Mesodermal cell (in vitro differentiated cells): ENCODE measurements around the gene TBX2.

Experiments used
- H3K27ac ChIP-seq: 2 replicates; pipeline ENCODE4 v1.7.0; 2013; ENCODE audit warnings: mild to moderate bottlenecking, low read depth, low read length, moderate library complexity; ENCODE audit not compliant: severe bottlenecking
- H3K36me3 ChIP-seq: 2 replicates; pipeline ENCODE4 v1.7.1; 2013; ENCODE audit warnings: mild to moderate bottlenecking, low read length, moderate library complexity; ENCODE audit not compliant: control insufficient read depth, insufficient read depth
- H3K4me1 ChIP-seq: one replicate; pipeline ENCODE4 v1.7.1; 2013; ENCODE audit warnings: mild to moderate bottlenecking, low read length; ENCODE audit not compliant: insufficient read depth, control insufficient read depth, poor library complexity, severe bottlenecking
- H3K4me3 ChIP-seq: 2 replicates; pipeline ENCODE4 v1.7.0; 2013; ENCODE audit warnings: low read length, control low read depth, mild to moderate bottlenecking; ENCODE audit not compliant: insufficient read depth, poor library complexity, severe bottlenecking; ENCODE audit errors: extremely low read depth
- H3K9me3 ChIP-seq: 2 replicates; pipeline ENCODE4 v1.7.1; 2013; ENCODE audit warnings: mild to moderate bottlenecking, low read length, moderate library complexity; ENCODE audit not compliant: control insufficient read depth
- whole genome bisulfite sequencing, 2 experiments: methylation state at CpG; one replicate each; pipeline ENCODE4 v1.1.5; 2013; ENCODE audit warnings: missing lambda C conversion rate in 2 of 2; ENCODE audit not compliant: insufficient coverage in 2 of 2; 5-methylcytosine and 5-hydroxymethylcytosine counted together

TBX2 gene

DNA sequence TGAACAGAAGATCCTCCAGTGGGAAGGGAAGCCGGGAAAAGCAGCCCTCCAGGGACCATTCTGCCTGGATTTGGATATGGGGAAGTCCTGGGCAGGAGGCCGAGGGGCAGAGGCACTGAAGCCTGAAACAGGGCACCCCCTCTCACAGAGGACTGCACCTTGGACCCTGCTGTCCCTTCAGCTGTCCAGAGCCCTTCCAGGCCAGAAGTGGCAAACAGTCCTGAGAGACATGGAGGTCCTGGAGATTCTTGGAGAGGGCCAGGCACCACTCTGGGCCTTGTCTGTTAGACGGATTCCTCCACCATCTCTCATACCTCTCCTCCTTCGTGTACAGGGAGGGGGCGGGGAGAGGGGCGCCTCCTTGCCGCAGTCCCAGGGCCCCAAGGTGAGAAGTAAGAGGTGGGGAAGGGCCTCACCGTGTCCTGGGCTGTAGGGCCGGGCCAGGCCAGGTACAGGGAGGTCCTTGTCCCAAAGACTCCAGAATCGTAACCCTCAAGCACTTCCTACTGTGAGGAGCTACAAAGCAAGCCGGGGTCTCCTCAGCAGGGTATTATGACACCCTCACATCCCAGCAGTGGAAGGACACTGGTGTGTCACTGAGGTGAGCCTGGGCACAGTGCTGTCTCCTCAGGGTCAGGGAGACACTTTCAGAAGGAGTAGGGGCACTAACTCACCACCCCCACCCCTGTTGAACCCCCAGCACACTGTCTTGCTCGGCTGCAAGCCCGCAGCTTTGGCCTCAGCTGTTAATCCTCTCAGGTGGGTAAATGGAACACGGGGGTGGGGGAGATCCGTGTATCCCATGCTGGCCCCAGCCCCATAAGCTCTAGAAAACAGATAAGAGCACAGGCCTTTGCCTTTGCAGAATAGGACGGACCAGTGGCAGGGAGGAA, 16.6 kb upstream of the TBX2 start:
- H3K27ac ChIP-seq: no peak overlapping the region
- no peaks in the 10 kb centered on the region for H3K9me3 ChIP-seq
- H3K4me3 ChIP-seq: no peak overlapping the region
- no peaks in the 10 kb centered on the region for H3K36me3 ChIP-seq
- H3K4me1 ChIP-seq: no peaks in the 10 kb centered on the region
- WGBS, 2 experiments: 91 to 95% methylated on average over 6 to 7 of the region's 16 CpGs

DNA sequence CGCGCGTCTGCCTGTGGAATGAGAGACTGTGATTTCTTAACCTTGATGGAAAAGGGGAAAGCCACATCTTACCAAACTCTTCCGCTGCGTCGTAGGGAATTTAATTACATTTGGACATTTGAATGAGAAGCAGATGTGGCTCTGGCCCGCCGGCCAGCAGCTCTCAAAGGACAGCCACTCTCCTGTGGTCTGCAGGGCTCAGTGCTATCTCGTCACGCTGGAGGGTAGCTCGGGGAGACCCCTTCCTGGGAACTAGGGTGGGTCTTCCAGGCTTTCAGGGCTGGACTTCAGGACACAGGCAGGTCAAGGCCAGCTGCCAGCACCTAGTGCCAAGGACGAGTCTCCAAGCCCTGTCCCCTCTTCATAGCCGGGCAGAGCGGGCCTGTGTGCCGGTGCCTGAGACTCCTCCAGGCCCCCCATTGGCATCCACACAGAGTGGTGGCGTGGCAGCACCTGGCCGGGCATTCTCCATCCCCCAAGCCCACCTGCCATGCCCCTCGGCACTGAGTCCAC, 15.9 kb upstream of the TBX2 start:
- 90 to 93% methylated on average over 14 to 16 of the region's 18 CpGs for WGBS, 2 experiments
- Histone ChIP-seq H3K27ac (no peak overlapping the region), H3K36me3 (no peaks in the 10 kb centered on the region), H3K9me3 (no peaks in the 10 kb centered on the region), H3K4me1 (no peaks in the 10 kb centered on the region), H3K4me3 (no peak overlapping the region)

DNA sequence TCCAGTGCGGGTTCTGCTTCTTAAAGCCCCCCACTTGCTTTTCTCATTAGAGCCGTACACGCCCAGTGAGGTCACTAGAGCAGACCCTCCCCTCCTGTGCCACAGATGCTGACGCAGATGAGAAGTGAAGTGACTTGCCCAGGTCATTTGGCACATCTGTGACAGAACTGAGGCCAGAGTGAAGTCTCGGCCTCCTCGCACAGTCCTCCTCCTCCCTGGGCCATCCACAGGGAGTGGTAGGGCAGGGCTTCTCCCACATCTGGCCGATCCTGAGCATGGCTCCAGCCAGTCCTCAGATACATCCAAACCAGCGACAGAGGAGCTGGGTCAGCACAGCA, 15.3 kb upstream of the TBX2 start:
- Histone ChIP-seq H3K27ac (no peak overlapping the region), H3K4me3 (no peak overlapping the region), H3K36me3 (no peaks in the 10 kb centered on the region), H3K4me1 (no peaks in the 10 kb centered on the region), H3K9me3 (no peaks in the 10 kb centered on the region)
- 91 to 94% methylated on average over 7 to 8 of the region's 8 CpGs for WGBS, 2 experiments

DNA sequence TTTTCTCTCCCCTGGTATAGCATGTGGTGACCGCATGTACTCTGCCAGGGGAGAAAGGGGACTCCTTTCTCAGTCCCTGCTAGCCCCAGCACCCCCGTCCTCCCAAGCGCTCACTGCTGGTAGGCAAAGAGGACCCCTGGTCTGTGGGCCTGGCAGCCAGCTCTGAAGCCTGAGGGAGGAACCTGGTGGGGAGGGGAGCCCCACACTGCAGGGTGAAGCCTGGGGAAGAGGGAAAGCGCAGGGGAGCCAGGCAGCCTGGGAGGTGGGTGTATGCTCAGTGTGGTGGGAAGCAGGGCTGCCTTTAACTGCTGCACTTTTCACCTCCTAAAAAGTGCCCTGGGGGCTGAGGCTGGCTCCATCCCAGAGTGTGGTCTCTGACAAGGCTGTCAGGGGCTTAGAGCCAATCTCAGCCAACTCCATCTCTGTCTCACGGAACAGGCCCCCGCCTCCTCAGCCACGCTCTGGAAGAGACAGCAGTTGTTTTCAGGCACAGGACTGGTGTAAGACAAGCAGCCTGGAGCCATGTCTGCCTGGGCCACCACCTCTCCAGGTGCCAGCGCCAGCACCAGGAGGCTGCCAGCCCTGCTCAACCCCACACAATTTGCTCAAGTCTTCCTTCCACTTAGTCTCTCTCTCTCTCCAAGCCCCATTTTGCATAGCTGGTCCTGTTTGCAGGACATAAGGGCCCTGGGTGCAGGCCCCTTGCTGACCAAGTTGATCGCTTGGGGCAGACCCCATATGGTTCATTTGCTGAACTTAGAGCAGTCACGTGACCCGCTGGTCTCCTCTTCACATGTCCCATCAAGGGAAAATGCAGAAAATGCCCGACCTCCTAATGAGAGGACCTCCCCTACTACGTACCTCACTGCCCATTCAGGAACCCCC, 14.7 kb upstream of the TBX2 start:
- H3K27ac ChIP-seq: no peak overlapping the region
- no peaks in the 10 kb centered on the region for H3K4me1 ChIP-seq
- H3K4me3 ChIP-seq: no peak overlapping the region
- 86 to 97% methylated on average over 9 to 10 of the region's 13 CpGs for WGBS, 2 experiments
- no peaks in the 10 kb centered on the region for H3K9me3 ChIP-seq
- no peaks in the 10 kb centered on the region for H3K36me3 ChIP-seq

DNA sequence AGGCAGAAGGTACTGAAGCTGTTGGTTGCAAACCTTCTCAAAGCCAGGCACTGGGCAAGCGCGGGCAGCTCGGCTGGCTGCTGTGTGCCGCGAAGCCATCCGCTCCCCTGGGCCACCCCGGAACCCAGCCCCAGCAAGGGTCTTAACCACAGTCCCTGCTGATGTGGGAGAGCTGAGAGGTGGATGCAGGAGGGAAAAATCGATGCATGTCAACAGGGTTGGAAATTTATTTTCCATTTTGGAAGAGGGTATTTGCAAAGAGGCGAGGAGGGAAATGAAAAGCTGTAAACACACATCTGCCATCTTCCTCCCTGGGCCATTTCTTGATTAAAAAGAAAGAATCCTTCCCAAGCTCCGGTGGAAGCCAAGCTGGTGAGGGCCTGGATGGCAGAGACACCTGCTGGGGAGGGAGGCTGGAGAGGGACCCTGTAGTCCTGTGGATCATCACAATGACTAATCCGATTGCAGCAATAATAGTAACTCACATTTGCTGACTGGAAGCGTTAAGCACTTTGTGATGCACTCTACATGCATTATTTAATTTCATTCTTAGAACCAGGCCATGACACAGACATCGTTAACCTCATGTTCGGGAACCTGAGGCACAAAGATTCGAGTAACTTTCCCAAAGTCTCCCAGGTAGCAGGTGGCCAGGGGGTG, 13.9 kb upstream of the TBX2 start:
- 89 to 97% methylated on average over 9 to 14 of the region's 15 CpGs for WGBS, 2 experiments
- no peaks in the 10 kb centered on the region for H3K9me3 ChIP-seq

DNA sequence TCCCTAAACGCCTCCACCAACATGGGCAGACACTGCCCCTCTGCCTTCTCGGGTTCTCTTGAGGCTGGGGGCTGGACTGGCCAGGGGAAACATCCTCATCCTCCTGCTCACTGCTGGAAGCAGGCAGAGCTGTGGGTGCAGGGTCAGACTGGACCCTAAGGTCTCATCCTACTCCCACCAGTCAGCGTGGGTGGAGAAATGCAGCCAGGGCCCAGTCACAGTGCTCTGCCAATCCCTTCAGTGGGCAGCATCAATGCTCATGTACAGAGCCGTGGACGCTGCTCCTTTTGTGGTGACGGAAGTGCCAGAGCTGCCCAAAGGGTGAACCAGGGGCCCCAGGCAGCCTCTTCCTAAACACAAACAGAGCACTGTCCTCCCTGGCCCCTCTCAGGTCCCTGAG, 13.4 kb upstream of the TBX2 start:
- no peaks in the 10 kb centered on the region for H3K4me1 ChIP-seq
- 88 to 91% methylated on average over 3 to 6 of the region's 6 CpGs for WGBS, 2 experiments
- no peak overlapping the region for H3K27ac ChIP-seq
- no peak overlapping the region for H3K4me3 ChIP-seq
- no peaks in the 10 kb centered on the region for H3K36me3 ChIP-seq
- no peaks in the 10 kb centered on the region for H3K9me3 ChIP-seq

More for the DNA sequence above, 13.9 kb upstream of the TBX2 start:
- no peaks in the 10 kb centered on the region for H3K4me1 ChIP-seq
- no peak overlapping the region for H3K4me3 ChIP-seq
- no peak overlapping the region for H3K27ac ChIP-seq
- no peaks in the 10 kb centered on the region for H3K36me3 ChIP-seq

DNA sequence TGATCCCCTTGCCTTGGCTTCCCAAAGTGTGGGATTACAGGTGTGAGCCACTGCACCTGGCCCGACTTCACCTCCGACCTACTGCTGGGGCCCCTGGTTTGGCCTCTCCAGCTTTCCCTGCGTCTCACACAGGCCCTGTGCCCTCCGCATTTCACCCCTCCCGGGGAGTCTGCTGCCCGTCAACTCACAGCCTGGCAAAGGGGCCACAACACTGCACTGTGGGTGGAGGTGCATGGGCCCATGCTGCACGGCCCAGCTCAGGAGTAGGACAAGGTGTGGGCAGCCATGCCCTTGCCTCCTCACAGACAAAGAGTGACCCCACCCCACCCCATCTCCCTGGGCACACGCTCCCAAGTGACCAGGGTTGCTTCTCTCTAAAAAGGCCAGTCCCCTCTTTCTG, 12.6 kb upstream of the TBX2 start:
- Histone ChIP-seq H3K36me3 (no peaks in the 10 kb centered on the region), H3K9me3 (no peaks in the 10 kb centered on the region), H3K27ac (no peak overlapping the region), H3K4me3 (no peak overlapping the region), H3K4me1 (no peaks in the 10 kb centered on the region)
- WGBS, 2 experiments: 90 to 96% methylated on average over 5 to 8 of the region's 8 CpGs

DNA sequence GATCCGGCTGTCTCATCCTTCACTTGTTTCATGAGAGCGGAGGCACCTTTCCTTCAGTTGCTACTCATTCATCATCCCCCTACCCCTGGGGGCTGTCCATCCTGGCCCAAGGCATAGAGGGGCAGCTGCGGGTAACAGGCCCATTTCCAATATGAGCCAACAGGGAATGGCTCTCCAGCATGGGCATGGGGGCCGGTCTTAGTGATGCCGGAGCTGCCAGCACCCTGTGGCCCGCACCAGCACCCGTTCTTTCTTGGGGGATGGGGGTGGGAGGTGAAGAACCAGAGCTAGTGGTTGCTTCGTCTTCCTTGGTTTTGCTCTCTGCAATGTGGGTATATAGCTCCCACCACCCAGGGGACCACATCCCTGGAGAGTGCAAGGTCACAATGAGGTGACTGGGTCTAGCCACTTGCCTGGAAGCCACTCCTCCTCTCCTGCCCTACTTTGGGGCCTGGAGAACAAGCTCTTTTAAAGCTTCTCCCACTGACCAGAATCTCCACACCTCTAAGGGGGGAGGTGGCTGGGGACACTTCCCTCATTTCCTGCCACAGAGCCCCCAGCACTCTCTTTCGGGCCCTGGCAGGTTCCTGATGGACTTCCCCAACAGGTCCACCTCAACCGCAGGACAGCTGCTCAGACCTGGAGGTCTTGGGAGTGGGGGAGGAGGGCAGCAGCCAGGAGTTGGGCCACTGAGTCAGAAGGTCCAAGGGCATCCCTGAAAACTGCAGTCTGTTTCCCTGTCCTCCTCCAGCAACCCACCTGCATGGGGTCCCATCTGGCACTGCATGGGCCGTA, 11.9 kb upstream of the TBX2 start:
- Histone ChIP-seq H3K4me3 (no peak overlapping the region), H3K36me3 (no peaks in the 10 kb centered on the region), H3K4me1 (no peaks in the 10 kb centered on the region), H3K9me3 (no peaks in the 10 kb centered on the region), H3K27ac (no peak overlapping the region)
- WGBS, 2 experiments: 93 to 100% methylated on average over 4 to 10 of the region's 11 CpGs

DNA sequence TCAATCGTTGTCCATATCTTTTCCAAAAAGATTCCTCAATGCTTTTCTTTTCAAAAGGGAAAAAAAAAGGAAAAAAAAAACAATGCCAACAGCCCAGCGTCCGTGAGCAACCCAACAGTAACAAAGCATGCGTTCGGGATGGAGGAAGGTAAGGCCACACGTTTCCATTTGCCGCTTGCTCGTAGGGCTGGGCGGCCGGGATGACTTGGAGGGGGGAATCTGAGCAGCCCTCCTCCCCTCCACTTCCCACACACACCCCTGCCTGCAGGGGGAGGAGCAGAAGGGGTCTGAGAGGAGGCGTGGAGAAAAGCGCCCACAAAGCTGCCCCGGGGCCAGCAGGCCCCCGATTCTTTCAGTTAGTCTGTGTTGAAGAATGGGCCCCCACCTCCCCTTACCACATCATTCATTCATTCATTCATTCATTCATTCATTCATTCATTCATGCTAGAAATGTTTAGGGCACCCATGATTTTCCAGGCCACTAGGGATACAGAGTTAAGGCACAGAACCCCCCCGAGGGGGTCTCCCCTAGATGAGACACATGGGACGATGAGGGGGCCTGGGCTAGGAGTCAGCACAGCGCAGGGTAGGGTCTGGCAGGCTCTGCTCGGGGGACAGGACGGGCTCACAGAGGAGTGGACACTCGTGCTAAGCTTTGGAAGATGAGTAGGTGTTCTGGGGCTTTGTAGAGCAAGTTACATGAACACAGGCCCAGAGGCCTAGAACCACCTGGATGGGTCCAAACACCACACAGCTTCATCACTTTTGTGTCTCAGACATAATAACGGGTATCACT, 10.9 kb upstream of the TBX2 start:
- Histone ChIP-seq H3K36me3 (no peaks in the 10 kb centered on the region), H3K9me3 (no peaks in the 10 kb centered on the region), H3K4me3 (no peak overlapping the region), H3K27ac (no peak overlapping the region), H3K4me1 (peaks cover 2% of the 10 kb centered on the region)
- 87 to 89% methylated on average over 12 to 16 of the region's 21 CpGs for WGBS, 2 experiments
